Activated effector memory CD4-positive, alpha-beta T cell treated with anti-CD3 and anti-CD28 coated beads, Interleukin-2, amount 50 U/mL, for 16 hours (primary cell): ENCODE data around the gene FOXRED1.
"Not testable (repeated sequence)": the region's sequence is repeated elsewhere in the genome, so short reads cannot be mapped to it uniquely, and the experiment has no call there.

Source experiments
- DNase-seq: peaks from one replicate; pipeline ENCODE4 v3.0.0-alpha.2; 2020

Gene FOXRED1

GRCh38 chr11:126268708-126269579 lies at the start of gene FOXRED1, which contains the start of gene SRPRA:
Gene FOXRED1, plus strand, starts transcription at chr11:126269154. Its CDS starts 53 bp downstream, at chr11:126269207.
Gene SRPRA, minus strand, starts transcription at chr11:126268895. Its CDS starts 91 bp downstream, at chr11:126268804.
- DNase-seq, result peak; percentile 100

- DNase-seq, result no peak
Measured at GRCh38 chr11:126219547-126219946, 49.4 kb upstream of the FOXRED1 start.

- DNase-seq, result no peak
Measured at GRCh38 chr11:126224647-126225294, 44.2 kb upstream of the FOXRED1 start.

GRCh38 chr11:126225295-126225665 lies 43.7 kb upstream of the FOXRED1 start:
- DNase-seq, result no peak

DNA sequence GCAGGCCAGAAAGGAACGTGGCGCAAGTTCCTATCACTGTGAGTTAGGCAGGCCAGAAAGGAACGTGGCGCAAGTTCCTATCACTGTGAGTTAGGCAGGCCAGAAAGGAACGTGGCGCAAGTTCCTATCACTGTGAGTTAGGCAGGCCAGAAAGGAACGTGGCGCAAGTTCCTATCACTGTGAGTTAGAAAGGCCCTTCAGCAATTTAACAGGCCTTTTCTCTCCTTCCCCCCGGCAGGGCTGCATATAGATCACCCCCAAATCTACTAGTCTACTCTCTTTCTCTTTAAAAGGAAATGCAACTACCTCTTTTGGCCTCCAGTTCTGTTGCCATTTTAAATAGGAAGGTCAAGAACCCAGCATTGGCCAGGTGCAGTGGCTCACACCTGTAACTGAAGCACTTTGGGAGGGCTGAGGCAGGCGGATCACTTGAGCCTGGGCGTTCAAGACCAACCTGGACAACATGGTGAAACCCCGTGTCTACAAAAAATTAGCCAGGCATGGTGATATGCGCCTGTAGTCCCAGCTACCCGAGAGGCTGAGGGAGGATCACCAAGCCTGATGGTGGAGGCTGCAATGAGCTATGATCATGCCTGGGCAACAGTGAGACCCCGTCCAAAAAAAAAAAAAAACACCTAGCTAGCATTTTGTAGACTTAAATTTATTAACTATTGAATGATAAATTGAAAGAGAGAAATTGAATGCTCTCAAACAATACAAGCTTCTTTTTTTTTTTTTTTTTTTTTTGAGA lies 42.4 kb upstream of the FOXRED1 start:
- no peak for DNase-seq

DNA sequence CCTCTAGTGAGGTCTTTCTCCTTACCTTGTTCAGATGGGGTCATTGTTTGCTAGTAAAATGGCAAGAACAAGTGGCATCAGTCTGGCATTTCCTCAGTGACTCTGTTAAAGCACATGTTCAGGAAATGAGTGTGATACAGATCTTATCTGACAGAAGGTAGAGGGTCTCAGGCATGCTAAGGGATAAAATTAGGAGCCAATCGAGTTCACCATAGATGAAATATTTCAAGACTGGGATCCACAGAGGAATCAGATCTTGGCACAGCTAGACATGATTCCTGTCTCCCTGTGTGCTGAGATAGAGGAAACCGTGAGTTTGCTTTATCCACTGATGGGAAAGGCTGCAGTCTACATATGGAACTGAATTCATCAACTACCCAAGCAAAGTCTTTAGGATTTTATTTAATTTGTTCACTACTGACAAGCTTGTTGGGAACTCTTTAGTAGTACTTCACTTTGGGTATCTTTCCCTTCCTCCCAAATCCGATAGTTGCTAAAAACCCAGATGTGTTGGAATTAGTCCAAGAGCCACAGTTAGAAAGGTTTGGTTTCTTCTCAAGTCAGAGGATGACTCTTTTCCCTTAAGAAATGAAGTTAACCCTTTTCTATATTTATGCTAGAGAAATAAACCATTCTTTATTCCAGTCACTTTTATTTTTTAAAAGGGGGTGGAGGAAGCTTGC lies 39.0 kb upstream of the FOXRED1 start:
- DNase-seq, result no peak

- DNase-seq, result no peak
Measured at GRCh38 chr11:126231725-126232459, 37.1 kb upstream of the FOXRED1 start.

DNA sequence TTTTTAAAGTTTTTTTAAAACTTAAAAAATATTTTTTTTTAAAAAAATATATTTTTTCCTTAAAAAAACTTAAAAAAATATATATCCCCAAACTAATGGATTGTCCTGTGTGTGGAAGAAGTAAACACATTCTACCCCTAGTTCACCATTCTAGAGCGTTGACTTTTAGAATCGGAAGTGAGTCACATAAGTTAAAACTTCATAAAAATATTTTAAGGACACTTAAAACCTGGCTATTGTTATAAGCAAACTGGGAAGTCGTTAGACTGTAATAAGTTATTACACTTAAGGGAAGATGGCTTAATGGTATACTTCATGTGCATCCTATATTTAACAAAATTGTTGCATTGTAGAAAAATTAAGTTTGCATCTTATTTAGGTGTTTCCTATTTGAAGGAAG lies 36.3 kb upstream of the FOXRED1 start:
- DNase-seq, result no peak

- DNase-seq, result no peak
Measured at GRCh38 chr11:126233391-126233790, 35.6 kb upstream of the FOXRED1 start.

GRCh38 chr11:126246636-126247035 lies 22.3 kb upstream of the FOXRED1 start:
- no peak for DNase-seq

DNA sequence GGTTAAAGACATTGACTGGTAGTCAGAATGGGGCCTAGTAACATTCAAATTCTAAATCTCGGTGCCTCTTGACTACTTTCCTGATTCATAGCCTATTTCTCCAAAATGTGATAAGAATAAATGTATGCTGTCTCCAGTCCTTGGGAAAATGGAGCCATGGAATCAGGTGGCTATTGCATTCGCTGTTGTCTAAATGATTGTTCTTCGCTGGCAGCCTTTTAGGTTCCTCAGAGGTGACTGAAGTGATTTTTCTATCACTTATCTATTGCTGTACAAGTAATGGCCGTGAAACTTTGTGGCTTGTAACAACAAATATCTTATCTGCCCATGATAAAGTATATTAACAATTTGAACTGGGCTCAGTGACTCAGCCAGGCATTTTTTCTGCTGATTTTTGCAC lies 15.7 kb upstream of the FOXRED1 start:
- DNase-seq, result no peak

DNA sequence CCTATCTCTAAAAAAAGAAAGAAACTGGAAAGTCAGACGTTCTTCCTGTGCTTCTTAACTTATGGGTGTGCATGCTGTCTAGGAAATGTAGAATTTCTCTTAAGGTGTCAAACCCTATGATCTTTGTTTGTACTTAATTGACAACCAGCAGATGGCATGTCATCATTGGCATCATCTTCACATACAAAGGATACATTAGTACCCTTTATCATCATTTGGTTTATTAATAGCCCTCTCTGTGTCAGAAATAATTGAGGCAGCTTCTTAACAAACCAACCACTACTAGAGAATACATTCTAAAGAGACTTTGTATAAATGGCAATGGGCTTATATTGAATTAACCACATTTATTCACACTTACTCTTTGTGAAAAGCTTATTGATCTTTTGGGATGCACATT lies 14.1 kb upstream of the FOXRED1 start:
- DNase-seq, result no peak

GRCh38 chr11:126255507-126255906 lies 13.4 kb upstream of the FOXRED1 start:
- DNase-seq, result not testable (repeated sequence)

DNA sequence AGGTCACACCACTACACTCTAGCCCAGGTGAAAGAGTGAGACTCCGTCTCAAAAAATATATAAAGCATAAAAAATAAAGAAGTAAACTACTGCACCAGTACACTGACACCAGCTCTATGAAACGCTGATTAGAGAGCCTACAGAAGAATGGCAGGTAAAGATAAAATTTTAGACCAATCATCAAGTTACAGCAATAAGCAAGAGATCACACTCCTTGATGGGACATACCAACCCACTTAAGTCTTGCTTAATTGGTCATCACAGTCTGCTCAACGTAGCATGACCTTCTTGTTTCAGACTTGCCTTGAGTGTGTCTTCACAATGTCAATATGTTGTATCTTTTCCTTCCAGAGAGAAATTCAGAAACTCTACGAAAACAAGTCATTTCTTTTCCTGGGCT lies 12.7 kb upstream of the FOXRED1 start:
- no peak for DNase-seq

- DNase-seq, result no peak
Measured at GRCh38 chr11:126257144-126257543, 11.8 kb upstream of the FOXRED1 start.

DNA sequence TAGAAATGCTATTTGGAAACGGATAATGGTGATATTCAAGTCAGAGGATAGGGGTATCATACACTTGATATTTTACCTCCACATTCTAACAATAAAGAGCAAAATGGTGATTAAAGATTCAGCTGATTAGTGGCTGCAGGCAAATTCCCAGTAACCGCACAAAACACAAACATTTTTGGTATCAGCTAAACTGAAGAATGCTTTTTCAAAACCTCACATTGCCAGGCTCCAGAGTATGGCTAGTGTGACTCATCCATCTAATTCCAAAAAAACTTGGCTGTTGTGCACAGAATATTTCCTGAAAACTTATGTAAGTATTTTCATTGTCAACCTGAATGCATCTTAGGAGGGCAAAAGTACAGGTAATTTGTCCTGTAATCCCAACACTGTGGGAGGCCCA lies 11.2 kb upstream of the FOXRED1 start:
- no peak for DNase-seq

DNA sequence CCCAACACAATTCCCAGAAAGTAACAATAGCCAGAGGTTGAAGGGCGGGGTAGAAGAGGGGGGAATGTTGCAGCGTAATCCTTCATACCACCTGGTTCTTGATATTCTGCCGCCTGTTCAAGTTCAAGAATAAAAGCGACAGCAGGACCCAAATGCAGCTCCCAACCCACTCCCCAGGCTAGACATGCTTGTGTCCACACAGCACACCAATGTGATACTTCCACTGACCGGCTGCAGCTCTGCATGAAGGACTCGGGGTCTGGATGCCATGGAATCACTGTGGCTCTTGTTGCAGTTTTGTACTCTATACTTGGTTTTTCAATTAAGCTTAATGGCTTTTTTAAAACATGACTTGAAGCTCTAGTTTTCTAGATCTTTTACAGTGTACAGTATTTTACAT lies 6.7 kb upstream of the FOXRED1 start:
- DNase-seq, result no peak

GRCh38 chr11:126263489-126263888 lies 5.5 kb upstream of the FOXRED1 start:
- DNase-seq, result no peak

- no peak for DNase-seq
Measured at GRCh38 chr11:126265811-126266210, 3.1 kb upstream of the FOXRED1 start.

GRCh38 chr11:126267650-126268049 lies 1.3 kb upstream of the FOXRED1 start:
- DNase-seq, result no peak

GRCh38 chr11:126268361-126268707 lies 620 bp upstream of the FOXRED1 start:
- DNase-seq, result no peak

DNA sequence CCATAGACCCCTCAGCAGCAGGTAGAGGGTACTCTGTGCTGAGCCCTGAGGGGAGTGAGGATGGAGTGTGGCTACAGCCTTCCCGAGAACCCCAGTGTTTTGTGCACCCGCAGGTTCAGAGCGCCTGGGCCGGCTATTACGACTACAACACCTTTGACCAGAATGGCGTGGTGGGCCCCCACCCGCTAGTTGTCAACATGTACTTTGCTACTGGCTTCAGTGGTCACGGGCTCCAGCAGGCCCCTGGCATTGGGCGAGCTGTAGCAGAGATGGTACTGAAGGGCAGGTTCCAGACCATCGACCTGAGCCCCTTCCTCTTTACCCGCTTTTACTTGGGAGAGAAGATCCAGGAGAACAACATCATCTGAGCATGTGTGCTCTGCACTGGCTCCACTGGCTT lies 8.4 kb downstream of the FOXRED1 start:
- peak; percentile 59 for DNase-seq
